ENCODE results near the gene TMEM50A.
"Not testable (repeated sequence)": the region's sequence is repeated elsewhere in the genome, so short reads cannot be mapped to it uniquely, and the experiment has no call there.

TMEM50A gene

GRCh38 chr1:25322127-25322526 lies 16.0 kb upstream of the TMEM50A start:
- DNase-seq (ENCODE audit: low read depth); H3K4me3 ChIP-seq (ENCODE audit: low read length): not testable (repeated sequence)

DNA sequence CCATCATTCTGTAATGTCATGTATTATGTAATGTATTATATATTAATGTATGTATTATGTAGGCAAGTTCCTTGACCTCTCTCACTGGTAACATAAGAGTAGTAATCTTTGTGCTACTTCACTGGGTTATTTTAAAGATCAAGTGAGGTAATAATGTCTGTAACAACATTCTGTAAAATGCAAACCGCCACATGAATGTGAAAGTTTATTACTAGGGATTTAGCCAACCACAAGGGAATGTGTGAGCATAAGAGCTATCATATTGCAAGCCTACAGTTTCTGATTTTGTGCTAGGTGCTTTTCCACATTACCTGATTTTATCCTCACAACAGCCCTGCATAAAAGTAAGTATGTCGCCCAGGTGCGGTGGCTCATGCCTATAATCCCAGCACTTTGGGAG lies 13.7 kb upstream of the TMEM50A start:
- not testable (repeated sequence) for DNase-seq (ENCODE audit: low read depth); H3K4me3 ChIP-seq (ENCODE audit: low read length)

DNA sequence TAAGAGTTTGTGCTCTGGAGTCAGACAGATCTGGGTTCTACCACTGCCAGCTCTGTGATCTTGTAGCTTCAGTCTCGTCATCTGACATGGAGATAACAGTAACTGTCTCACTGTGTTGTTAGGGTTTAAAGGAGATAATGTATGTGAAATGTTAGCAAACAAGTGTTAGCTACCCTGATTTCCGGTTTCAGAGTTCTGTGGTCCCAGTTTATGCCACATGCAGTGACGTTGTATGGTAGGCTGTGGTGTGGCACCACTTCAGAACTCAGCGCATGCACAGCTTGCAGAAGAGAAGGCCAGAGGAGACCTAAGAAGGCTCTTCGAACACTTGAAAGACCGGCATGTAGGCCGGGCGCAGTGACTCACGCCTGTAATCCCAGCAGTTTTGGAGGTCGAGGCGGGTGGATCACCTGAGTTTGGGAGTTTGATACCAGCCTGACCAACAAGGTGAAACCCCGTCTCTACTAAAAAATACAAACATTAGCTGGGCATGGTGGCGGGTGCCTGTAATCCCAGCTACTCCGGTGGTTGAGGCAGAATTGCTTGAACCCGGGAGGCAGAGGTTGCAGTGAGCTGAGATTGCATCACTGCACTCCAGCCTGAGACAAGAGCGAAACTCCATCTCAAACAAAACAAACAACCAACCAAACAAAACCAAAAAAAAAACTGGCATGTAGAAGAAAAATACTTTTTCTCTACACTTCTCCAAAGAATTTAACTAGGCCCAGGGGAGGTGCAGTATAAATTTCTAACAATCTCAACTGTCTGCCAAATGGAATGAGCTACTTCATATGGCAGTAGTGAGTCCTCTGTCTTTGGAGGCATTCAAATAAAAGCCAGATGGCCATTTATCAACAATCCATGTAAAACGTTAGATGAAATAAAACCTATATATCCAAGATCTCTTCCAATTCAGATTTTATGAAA lies 10.0 kb upstream of the TMEM50A start:
- not testable (repeated sequence) for DNase-seq (ENCODE audit: low read depth)

GRCh38 chr1:25328791-25329185 lies 9.3 kb upstream of the TMEM50A start:
- H3K4me3 ChIP-seq (ENCODE audit: low read length); DNase-seq (ENCODE audit: low read depth): not testable (repeated sequence)

More for the DNA sequence above, 10.0 kb upstream of the TMEM50A start:
- not testable (repeated sequence) for H3K4me3 ChIP-seq (ENCODE audit: low read length)

DNA sequence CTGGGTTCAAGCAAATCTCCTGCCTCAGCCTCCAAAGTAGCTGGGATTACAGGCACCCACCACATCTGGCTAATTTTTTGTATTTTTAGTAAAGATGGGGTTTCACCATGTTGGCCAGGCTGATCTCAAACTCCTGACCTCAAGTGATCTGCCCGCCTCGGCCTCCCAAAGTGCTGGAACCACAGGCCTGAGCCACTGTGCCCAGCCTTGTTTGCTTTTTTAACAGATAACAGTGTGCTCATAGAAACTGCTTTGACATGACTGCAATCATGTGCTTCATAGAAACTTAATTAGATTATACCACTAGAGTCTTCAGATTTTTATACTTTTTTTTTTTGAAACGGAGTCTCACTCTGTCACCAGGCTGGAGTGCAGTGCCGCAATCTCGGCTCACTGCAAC lies 8.8 kb upstream of the TMEM50A start:
- H3K4me3 ChIP-seq (ENCODE audit: low read length); DNase-seq (ENCODE audit: low read depth): not testable (repeated sequence)

- peak; percentile 35 for TF ChIP-seq CTCF (IDR thresholded peaks at IDR 0.05; ENCODE audit: insufficient read depth, low read depth, low read length, missing control alignments)
- H3K4me3 ChIP-seq (ENCODE audit: low read length), result not testable (repeated sequence)
- peak; percentile 69 for DNase-seq (ENCODE audit: low read depth)
Observed at GRCh38 chr1:25329950-25330349, 8.2 kb upstream of the TMEM50A start.

DNA sequence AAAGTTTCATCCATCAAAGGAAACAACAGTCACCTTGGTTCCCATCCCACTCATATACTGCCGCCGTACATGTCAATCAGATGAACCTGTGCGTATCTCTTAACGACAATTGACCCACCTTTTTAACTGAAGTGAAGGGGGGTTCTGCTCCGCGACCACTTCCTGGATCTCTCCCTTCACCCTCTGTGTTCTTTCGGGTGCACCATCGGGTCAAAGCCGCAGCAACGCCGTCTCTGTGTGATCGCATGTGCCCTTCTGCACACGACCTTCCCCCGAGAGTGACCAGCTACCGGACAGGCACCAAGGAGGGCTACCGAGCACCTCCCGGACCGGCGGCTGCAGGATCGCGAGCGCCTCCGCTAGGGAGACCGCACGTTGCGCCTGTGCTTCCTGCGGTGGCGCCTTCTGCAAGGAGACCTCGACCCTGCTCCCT lies 1.2 kb upstream of the TMEM50A start:
- DNase-seq (ENCODE audit: low read depth), result not testable (repeated sequence)
- peak overlapping the region; percentile 57 for H3K4me3 ChIP-seq (ENCODE audit: low read length)

- H3K4me3 ChIP-seq (ENCODE audit: low read length), result peak overlapping the region; percentile 94
Observed at GRCh38 chr1:25337483-25338187, 499 bp upstream of the TMEM50A start.

GRCh38 chr1:25338986-25339385 lies 852 bp downstream of the TMEM50A start:
- no peak for TF ChIP-seq CTCF (IDR thresholded peaks at IDR 0.05; ENCODE audit: insufficient read depth, low read depth, low read length, missing control alignments)
- DNase-seq (ENCODE audit: low read depth), result no peak
- peak overlapping the region; percentile 94 for H3K4me3 ChIP-seq (ENCODE audit: low read length)

More at GRCh38 chr1:25337483-25338187, 499 bp upstream of the TMEM50A start:
- not testable (repeated sequence) for DNase-seq (ENCODE audit: low read depth)

DNA sequence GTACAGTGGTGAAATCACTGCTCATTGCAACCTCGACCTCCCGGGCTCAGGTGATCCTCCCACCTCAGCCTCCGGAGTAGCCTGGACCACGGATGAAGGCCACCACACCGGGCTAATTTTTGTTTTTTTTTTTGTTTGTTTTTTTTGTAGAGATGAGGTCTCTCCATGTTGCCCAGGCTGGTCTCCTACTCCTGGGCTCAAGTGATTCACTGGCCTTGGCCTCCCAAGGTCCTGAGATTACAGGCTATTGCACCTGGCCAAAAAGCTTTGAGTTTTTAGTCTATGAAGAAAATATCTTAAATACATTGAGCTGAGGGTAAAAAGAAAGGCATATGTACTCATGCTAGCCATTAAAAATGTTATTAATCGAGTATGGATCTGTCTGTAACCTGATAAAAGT lies 3.6 kb downstream of the TMEM50A start:
- TF ChIP-seq CTCF (IDR thresholded peaks at IDR 0.05; ENCODE audit: insufficient read depth, low read depth, low read length, missing control alignments), result no peak
- DNase-seq (ENCODE audit: low read depth), result no peak
- no peak overlapping the region for H3K4me3 ChIP-seq (ENCODE audit: low read length)
